ENCODE data around the gene IPO13. TPM values are rescaled to one million over a fixed set of nuclear protein-coding genes. Genes with fewer than 3 reads are reported as not detected.

The IPO13 gene
- total RNA-seq, 2 donors from 2014 or later = 28.4 to 43.1 TPM

- peaks cover 9% of the 10 kb centered on the region for H3K36me3 Mint-ChIP-seq
- H3K4me1 Mint-ChIP-seq (ENCODE audit: low read depth in 2 of 2) = peaks cover 0 to 4% of the 10 kb centered on the region in 2 donors
- no peak overlapping the region for H3K27ac Mint-ChIP-seq
- no peak for DNase-seq (ENCODE audit: low spot score)
- H3K27me3 Mint-ChIP-seq = no peaks in the 10 kb centered on the region
- no peak overlapping the region for H3K4me3 Mint-ChIP-seq
- no peak for ATAC-seq
- H3K9me3 Mint-ChIP-seq = no peaks in the 10 kb centered on the region
Observed at GRCh38 chr1:43963890-43964289, 17.1 kb downstream of the IPO13 start.

GRCh38 chr1:43965316-43965715 is 18.6 kb downstream of the IPO13 start:
- Mint-ChIP-seq H3K36me3 (peaks cover 6% of the 10 kb centered on the region), H3K27ac (no peak overlapping the region), H3K4me3 (no peak overlapping the region), H3K9me3 (no peaks in the 10 kb centered on the region), H3K4me1 (ENCODE audit: low read depth in 2 of 2) (peaks cover 11 to 14% of the 10 kb centered on the region in 2 donors), H3K27me3 (no peaks in the 10 kb centered on the region)
- DNase-seq (ENCODE audit: low spot score) (no peak), ATAC-seq (no peak)

DNA sequence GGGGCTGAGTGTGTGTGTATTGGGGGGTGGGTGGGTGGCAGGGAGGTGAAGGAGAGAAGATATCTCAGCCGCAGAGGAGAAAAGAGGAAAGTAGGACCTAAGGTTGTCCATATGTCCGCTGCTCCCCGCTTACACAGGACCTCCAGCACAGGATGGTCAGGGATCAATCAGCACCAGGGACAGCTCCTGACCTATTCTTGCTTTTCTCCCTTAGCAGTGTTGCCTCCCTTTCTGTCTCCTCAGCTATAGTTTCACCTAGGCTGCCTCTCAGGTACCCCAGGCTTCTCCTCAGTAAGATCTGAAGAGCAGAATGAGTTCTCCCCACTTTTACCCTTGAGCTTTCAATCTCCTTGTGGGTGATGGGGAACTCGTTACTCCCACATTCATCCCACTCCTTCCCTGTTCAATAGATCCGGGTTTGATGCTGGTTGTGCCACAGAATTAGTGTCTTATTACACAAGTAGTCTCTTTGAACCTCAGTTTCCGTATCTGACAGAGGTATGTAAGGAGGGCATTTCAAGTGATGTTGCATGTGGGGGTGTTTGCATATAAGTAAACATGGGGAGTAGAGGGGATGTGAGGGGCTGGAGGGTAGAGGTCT is 21.7 kb downstream of the IPO13 start:
- Mint-ChIP-seq H3K36me3 (no peaks in the 10 kb centered on the region), H3K27me3 (no peaks in the 10 kb centered on the region), H3K27ac (no peak overlapping the region), H3K4me1 (ENCODE audit: low read depth in 2 of 2) (peaks cover 18 to 29% of the 10 kb centered on the region in 2 donors), H3K4me3 (no peak overlapping the region), H3K9me3 (no peaks in the 10 kb centered on the region)
- DNase-seq (ENCODE audit: low spot score) = no peak
- no peak for ATAC-seq

DNA sequence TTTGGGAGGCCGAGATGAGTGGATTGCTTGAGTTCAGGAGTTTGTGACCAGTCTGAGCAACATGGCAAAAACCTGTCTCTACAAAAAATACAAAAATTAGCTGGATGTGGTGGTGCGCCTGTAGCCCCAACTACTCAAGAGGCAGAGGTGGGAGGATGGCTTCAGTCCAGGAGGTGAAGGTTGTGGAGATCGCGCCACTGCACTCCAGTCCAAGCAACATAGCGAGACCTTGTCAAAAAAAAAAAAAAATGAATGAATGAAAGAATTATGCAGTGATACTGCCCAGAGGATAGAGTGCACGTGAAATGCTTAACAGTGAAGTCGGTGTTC is 22.6 kb downstream of the IPO13 start:
- peak overlapping the region; percentile 45 to 91 for H3K27ac Mint-ChIP-seq
- DNase-seq (ENCODE audit: low spot score) = no peak
- no peaks in the 10 kb centered on the region for H3K36me3 Mint-ChIP-seq

DNA sequence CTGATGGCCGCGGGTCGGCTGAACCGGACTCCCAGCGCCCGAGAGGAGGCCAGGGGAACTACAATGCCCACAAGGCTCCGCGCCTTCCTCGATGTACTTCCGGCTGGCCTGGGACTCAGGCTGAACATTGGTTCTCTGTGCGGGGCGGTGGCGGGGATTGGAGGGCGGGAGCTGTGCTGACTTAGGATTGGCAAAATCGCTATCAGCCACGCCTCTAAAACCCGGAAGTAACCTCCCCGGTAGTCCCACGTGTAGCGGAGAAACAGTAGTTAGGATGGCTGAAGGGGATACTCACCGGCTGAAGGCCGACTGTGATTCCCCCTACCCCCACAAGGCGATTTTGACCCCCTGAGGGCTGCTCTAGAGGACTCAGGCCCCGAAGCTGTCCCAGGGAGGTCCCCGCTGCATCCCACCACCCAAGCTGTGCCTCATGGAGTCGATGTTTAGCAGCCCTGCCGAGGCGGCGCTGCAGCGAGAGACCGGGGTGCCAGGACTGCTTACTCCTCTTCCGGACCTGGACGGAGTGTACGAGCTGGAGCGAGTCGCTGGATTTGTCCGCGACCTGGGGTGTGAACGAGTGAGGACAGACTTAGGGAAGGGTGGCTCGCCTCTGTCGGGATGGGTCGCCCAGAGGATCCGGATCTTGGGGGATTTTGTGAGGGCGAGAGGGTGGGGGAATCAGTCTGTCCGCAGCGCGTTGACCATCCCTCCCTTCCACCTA is 23.2 kb downstream of the IPO13 start, which contains the start of gene DPH2:
Gene DPH2 (plus strand): TSS at position 265 of the 721 bp plus-strand sequence. CDS start 166 bp downstream, at position 431.
- ATAC-seq (peak; percentile 93 to 96), DNase-seq (ENCODE audit: low spot score) (peak; percentile 92)
- Mint-ChIP-seq H3K9me3 (no peaks in the 10 kb centered on the region), H3K4me1 (ENCODE audit: low read depth in 2 of 2) (peaks cover 29 to 41% of the 10 kb centered on the region in 2 donors), H3K27me3 (no peaks in the 10 kb centered on the region), H3K4me3 (peak within 1 kb of the TSS; percentile 94), H3K27ac (peak within 1 kb of the TSS; percentile 45 to 91), H3K36me3 (no peaks in the 10 kb centered on the region)

More for the DNA sequence above, 22.6 kb downstream of the IPO13 start:
- no peak for ATAC-seq
- Mint-ChIP-seq H3K9me3 (no peaks in the 10 kb centered on the region), H3K27me3 (no peaks in the 10 kb centered on the region), H3K4me1 (ENCODE audit: low read depth in 2 of 2) (peaks cover 28 to 39% of the 10 kb centered on the region in 2 donors), H3K4me3 (peak overlapping the region; percentile 94)

DNA sequence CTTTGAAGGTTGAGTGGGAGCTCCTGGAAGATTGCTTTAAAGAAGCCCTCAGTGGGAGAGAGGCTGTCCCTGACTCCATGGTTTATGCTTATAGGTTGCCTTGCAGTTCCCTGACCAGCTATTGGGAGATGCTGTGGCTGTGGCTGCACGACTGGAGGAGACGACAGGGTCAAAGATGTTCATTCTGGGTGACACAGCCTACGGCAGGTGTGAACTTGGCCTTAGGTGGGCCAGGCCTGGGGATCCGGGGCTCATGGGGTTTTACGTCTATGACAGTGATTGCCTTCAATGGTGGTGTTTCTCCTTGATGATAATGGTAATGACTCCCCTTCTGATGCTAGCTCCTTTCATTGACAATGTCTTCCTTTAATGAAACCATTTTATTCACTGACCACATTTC is 23.8 kb downstream of the IPO13 start:
- peaks cover 29 to 41% of the 10 kb centered on the region in 2 donors for H3K4me1 Mint-ChIP-seq (ENCODE audit: low read depth in 2 of 2)
- ATAC-seq (no peak), DNase-seq (ENCODE audit: low spot score) (no peak)
- no peaks in the 10 kb centered on the region for H3K36me3 Mint-ChIP-seq
- peak overlapping the region; percentile 94 for H3K4me3 Mint-ChIP-seq
- peak overlapping the region; percentile 45 to 91 for H3K27ac Mint-ChIP-seq
- no peaks in the 10 kb centered on the region for H3K27me3 Mint-ChIP-seq
- H3K9me3 Mint-ChIP-seq = no peaks in the 10 kb centered on the region

GRCh38 chr1:43970911-43971310 is 24.2 kb downstream of the IPO13 start:
- H3K4me3 Mint-ChIP-seq = peak overlapping the region; percentile 94
- DNase-seq (ENCODE audit: low spot score) (no peak), ATAC-seq (no peak)
- H3K27me3 Mint-ChIP-seq = no peaks in the 10 kb centered on the region
- H3K36me3 Mint-ChIP-seq = no peaks in the 10 kb centered on the region
- peak overlapping the region in 1 of 2 donors; percentile 91 for H3K27ac Mint-ChIP-seq
- peaks cover 31 to 45% of the 10 kb centered on the region in 2 donors for H3K4me1 Mint-ChIP-seq (ENCODE audit: low read depth in 2 of 2)
- H3K9me3 Mint-ChIP-seq = no peaks in the 10 kb centered on the region

- no peak for ATAC-seq
- H3K27me3 Mint-ChIP-seq = no peaks in the 10 kb centered on the region
- H3K27ac Mint-ChIP-seq = no peak overlapping the region
- H3K36me3 Mint-ChIP-seq = peaks cover 1% of the 10 kb centered on the region
- no peaks in the 10 kb centered on the region for H3K9me3 Mint-ChIP-seq
- no peak for DNase-seq (ENCODE audit: low spot score)
- peak overlapping the region; percentile 94 for H3K4me3 Mint-ChIP-seq
- H3K4me1 Mint-ChIP-seq (ENCODE audit: low read depth in 2 of 2) = peaks cover 37 to 49% of the 10 kb centered on the region in 2 donors
Observed at GRCh38 chr1:43971336-43971980, 24.7 kb downstream of the IPO13 start.

- H3K36me3 Mint-ChIP-seq = peaks cover 18% of the 10 kb centered on the region
- H3K27me3 Mint-ChIP-seq = no peaks in the 10 kb centered on the region
- H3K4me3 Mint-ChIP-seq = peak overlapping the region; percentile 89
- ATAC-seq = no peak
- H3K4me1 Mint-ChIP-seq (ENCODE audit: low read depth in 2 of 2) = peaks cover 60 to 65% of the 10 kb centered on the region in 2 donors
- peak overlapping the region; percentile 88 to 91 for H3K27ac Mint-ChIP-seq
- no peaks in the 10 kb centered on the region for H3K9me3 Mint-ChIP-seq
- DNase-seq (ENCODE audit: low spot score) = no peak
Observed at GRCh38 chr1:43973981-43974442, 27.3 kb downstream of the IPO13 start.

DNA sequence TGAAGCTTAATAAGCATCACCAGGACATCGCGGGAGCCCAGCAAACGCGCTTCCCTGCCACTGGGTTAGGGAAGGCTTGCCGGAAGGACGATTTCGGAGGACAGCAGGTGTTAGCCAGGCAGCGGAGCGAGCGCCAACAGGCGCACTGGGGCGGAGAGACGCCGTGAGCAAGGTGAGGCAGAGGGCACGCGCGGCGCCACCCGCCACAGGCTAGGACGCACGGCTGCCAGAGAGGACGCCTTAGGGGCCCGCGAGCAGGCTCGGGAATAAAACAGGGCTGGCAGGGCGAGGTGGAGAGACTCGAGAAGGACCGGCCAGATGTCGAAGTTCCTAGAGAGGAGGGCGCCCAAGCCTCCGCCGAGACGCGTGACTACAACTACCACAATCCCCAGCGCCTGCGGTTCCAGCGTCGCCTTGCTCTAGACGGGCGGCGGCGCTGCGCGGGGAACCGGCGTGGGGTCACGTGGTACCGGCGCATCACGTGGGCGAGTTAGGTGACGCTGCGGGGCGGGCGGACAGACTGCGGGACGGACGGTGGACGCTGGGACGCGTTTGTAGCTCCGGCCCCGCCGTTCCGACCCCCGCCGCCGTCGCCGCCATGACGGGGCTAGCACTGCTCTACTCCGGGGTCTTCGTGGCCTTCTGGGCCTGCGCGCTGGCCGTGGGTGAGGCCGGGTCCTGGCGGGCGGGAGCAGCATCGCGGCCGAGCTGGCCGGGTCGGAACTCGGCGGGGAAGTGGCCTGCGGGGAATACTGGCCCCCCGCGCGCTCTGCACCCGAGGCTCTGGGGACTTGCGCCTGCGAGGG is 27.9 kb downstream of the IPO13 start, which contains the start of gene ATP6V0B:
Gene ATP6V0B (plus strand): TSS at position 518 of the 806 bp plus-strand sequence. CDS start 81 bp downstream, at position 599.
- peak within 1 kb of the TSS; percentile 89 for H3K4me3 Mint-ChIP-seq
- peaks cover 56 to 60% of the 10 kb centered on the region in 2 donors for H3K4me1 Mint-ChIP-seq (ENCODE audit: low read depth in 2 of 2)
- ATAC-seq (peak; percentile 85 to 91), DNase-seq (ENCODE audit: low spot score) (peak; percentile 97)
- H3K36me3 Mint-ChIP-seq = peaks cover 18% of the 10 kb centered on the region
- peak within 1 kb of the TSS; percentile 88 to 91 for H3K27ac Mint-ChIP-seq
- H3K27me3 Mint-ChIP-seq = no peaks in the 10 kb centered on the region
- H3K9me3 Mint-ChIP-seq = no peaks in the 10 kb centered on the region

- Mint-ChIP-seq H3K4me3 (peak overlapping the region; percentile 89), H3K4me1 (ENCODE audit: low read depth in 2 of 2) (peaks cover 49 to 57% of the 10 kb centered on the region in 2 donors), H3K36me3 (peaks cover 19% of the 10 kb centered on the region), H3K9me3 (no peaks in the 10 kb centered on the region), H3K27me3 (no peaks in the 10 kb centered on the region), H3K27ac (peak overlapping the region; percentile 30 to 91)
- DNase-seq (ENCODE audit: low spot score) (no peak), ATAC-seq (no peak)
Observed at GRCh38 chr1:43975249-43975961, 28.7 kb downstream of the IPO13 start.

- Mint-ChIP-seq H3K27me3 (no peaks in the 10 kb centered on the region), H3K9me3 (no peaks in the 10 kb centered on the region), H3K36me3 (peaks cover 24% of the 10 kb centered on the region), H3K4me3 (peak overlapping the region; percentile 89), H3K27ac (peak overlapping the region; percentile 30 to 91), H3K4me1 (ENCODE audit: low read depth in 2 of 2) (peaks cover 54% of the 10 kb centered on the region in 2 donors)
- DNase-seq (ENCODE audit: low spot score) (no peak), ATAC-seq (no peak)
Observed at GRCh38 chr1:43976045-43976444, 29.3 kb downstream of the IPO13 start.

- ATAC-seq (no peak), DNase-seq (ENCODE audit: low spot score) (no peak)
- H3K27ac Mint-ChIP-seq = peak overlapping the region; percentile 0 to 14
Observed at GRCh38 chr1:43976890-43977289, 30.1 kb downstream of the IPO13 start.

More at GRCh38 chr1:43976890-43977289, 30.1 kb downstream of the IPO13 start:
- Mint-ChIP-seq H3K36me3 (peaks cover 24% of the 10 kb centered on the region), H3K4me3 (peak overlapping the region; percentile 89), H3K27me3 (no peaks in the 10 kb centered on the region), H3K4me1 (ENCODE audit: low read depth in 2 of 2) (peaks cover 51 to 54% of the 10 kb centered on the region in 2 donors), H3K9me3 (no peaks in the 10 kb centered on the region)
